HEK293 (cell line): ENCODE results near the gene TMCC2.

Experiments used
- ELK4 ChIP-seq: IDR thresholded peaks from 2 replicates; pipeline ENCODE4 v1.6.1; 2011; ENCODE audit warnings: mild to moderate bottlenecking, low read depth, low read length, borderline replicate concordance
- GLI4 ChIP-seq: fragments of 450-650 bp; formaldehyde crosslinking; IDR thresholded peaks from 2 replicates; pipeline ENCODE4 v1.5.1; 2016; ENCODE audit warnings: missing biosample characterization, missing genetic modification characterization
- HOXD13 ChIP-seq: sonication (generic); formaldehyde crosslinking; IDR thresholded peaks from 2 replicates; pipeline ENCODE4 v1.8.0; 2022; ENCODE audit warnings: missing genetic modification reagents, borderline replicate concordance
- KLF1 ChIP-seq: fragments of 450-650 bp; formaldehyde crosslinking; IDR thresholded peaks from 2 replicates; pipeline ENCODE4 v1.5.1; 2016; ENCODE audit warnings: missing biosample characterization, missing genetic modification characterization
- MEIS1 ChIP-seq: sonication (generic); formaldehyde crosslinking; IDR thresholded peaks from 2 replicates; pipeline ENCODE4 v1.8.1; 2022; ENCODE audit warnings: missing genetic modification reagents, mild to moderate bottlenecking, borderline replicate concordance
- PRDM4 ChIP-seq: fragments of 450-650 bp; formaldehyde crosslinking; IDR thresholded peaks from 2 replicates; pipeline ENCODE4 v1.5.1; 2017; ENCODE audit warnings: missing biosample characterization, missing genetic modification characterization
- PRDM6 ChIP-seq: fragments of 450-650 bp; formaldehyde crosslinking; IDR thresholded peaks from 2 replicates; pipeline ENCODE4 v1.5.1; 2017; ENCODE audit warnings: missing biosample characterization, missing genetic modification characterization
- REST ChIP-seq: fragments of 450-650 bp; formaldehyde crosslinking; IDR thresholded peaks from 2 replicates; pipeline ENCODE4 v1.5.1; 2016; ENCODE audit warnings: missing biosample characterization, missing genetic modification characterization
- SCRT1 ChIP-seq: fragments of 450-650 bp; formaldehyde crosslinking; IDR thresholded peaks from 2 replicates; pipeline ENCODE4 v1.5.1; 2016; ENCODE audit warnings: missing biosample characterization, missing genetic modification characterization, borderline replicate concordance
- SP3 ChIP-seq: fragments of 450-650 bp; formaldehyde crosslinking; IDR thresholded peaks from 2 replicates; pipeline ENCODE4 v1.5.1; 2016; ENCODE audit warnings: missing biosample characterization, missing genetic modification characterization
- ZEB2 ChIP-seq: fragments of 450-650 bp; formaldehyde crosslinking; IDR thresholded peaks from 2 replicates; pipeline ENCODE4 v1.5.1; 2016; ENCODE audit warnings: missing biosample characterization, missing genetic modification characterization
- ZNF140 ChIP-seq: fragments of 450-650 bp; formaldehyde crosslinking; IDR thresholded peaks from 2 replicates; pipeline ENCODE4 v1.5.1; 2016; ENCODE audit warnings: missing biosample characterization, missing genetic modification characterization
- ZNF157 ChIP-seq: fragments of 450-650 bp; formaldehyde crosslinking; IDR thresholded peaks from 2 replicates; pipeline ENCODE4 v1.5.1; 2016; ENCODE audit warnings: missing biosample characterization, missing genetic modification characterization
- ZNF184 ChIP-seq: fragments of 450-650 bp; IDR thresholded peaks from 2 replicates; pipeline ENCODE4 v1.5.1; 2018; ENCODE audit warnings: missing biosample characterization, mild to moderate bottlenecking, missing genetic modification characterization
- ZNF211 ChIP-seq: fragments of 450-650 bp; formaldehyde crosslinking; IDR thresholded peaks from 2 replicates; pipeline ENCODE4 v1.5.1; 2016; ENCODE audit warnings: low read depth, missing biosample characterization, missing genetic modification characterization
- ZNF223 ChIP-seq: fragments of 450-650 bp; formaldehyde crosslinking; IDR thresholded peaks from 2 replicates; pipeline ENCODE4 v1.5.1; 2016; ENCODE audit warnings: missing biosample characterization, missing genetic modification characterization
- ZNF341 ChIP-seq: fragments of 450-650 bp; formaldehyde crosslinking; IDR thresholded peaks from 2 replicates; pipeline ENCODE4; 2016; ENCODE audit warnings: low read depth, missing biosample characterization, missing genetic modification characterization
- ZNF398 ChIP-seq: fragments of 450-650 bp; formaldehyde crosslinking; IDR thresholded peaks from 2 replicates; pipeline ENCODE4 v1.5.1; 2017; ENCODE audit warnings: missing biosample characterization, missing genetic modification characterization
- ZNF473 ChIP-seq: fragments of 450-650 bp; formaldehyde crosslinking; IDR thresholded peaks from 2 replicates; pipeline ENCODE4 v1.5.1; 2017; ENCODE audit warnings: missing biosample characterization, missing genetic modification characterization
- ZNF596 ChIP-seq: fragments of 450-650 bp; IDR thresholded peaks from 2 replicates; pipeline ENCODE4 v1.5.0; 2018; ENCODE audit warnings: missing biosample characterization, mild to moderate bottlenecking, missing genetic modification characterization, moderate library complexity
- ZNF600 ChIP-seq: fragments of 450-650 bp; formaldehyde crosslinking; IDR thresholded peaks from 2 replicates; pipeline ENCODE4 v1.5.1; 2016; ENCODE audit warnings: missing biosample characterization, missing genetic modification characterization
- ZNF621 ChIP-seq: fragments of 450-650 bp; formaldehyde crosslinking; IDR thresholded peaks from 2 replicates; pipeline ENCODE4 v1.5.1; 2017; ENCODE audit warnings: missing biosample characterization, missing genetic modification characterization
- ZNF701 ChIP-seq: fragments of 450-650 bp; formaldehyde crosslinking; IDR thresholded peaks from 2 replicates; pipeline ENCODE4 v1.5.1; 2016; ENCODE audit warnings: missing biosample characterization, missing genetic modification characterization
- ZNF704 ChIP-seq: fragments of 450-650 bp; formaldehyde crosslinking; IDR thresholded peaks from 2 replicates; pipeline ENCODE4 v1.5.1; 2016; ENCODE audit warnings: missing biosample characterization, missing genetic modification characterization
- ZSCAN16 ChIP-seq: fragments of 450-650 bp; formaldehyde crosslinking; IDR thresholded peaks from 2 replicates; pipeline ENCODE4 v1.5.1; 2016; ENCODE audit warnings: missing biosample characterization, missing genetic modification characterization
- ZSCAN18 ChIP-seq: fragments of 450-650 bp; formaldehyde crosslinking; IDR thresholded peaks from 2 replicates; pipeline ENCODE4 v1.5.1; 2016; ENCODE audit warnings: missing biosample characterization, missing genetic modification characterization

Gene TMCC2

GRCh38 chr1:205284420-205285144 lies 56.8 kb downstream of the TMCC2 start (continued):
- TF ChIP-seq ZNF211 (tag by site-specific recombination) (no peak), ZEB2 (tag by site-specific recombination) (0 out of 2 replicates have a peak, but pooled peaks have one; percentile 50), ZNF701 (no peak), ZNF157 (tag by site-specific recombination) (no peak), ZSCAN16 (tag by site-specific recombination) (no peak), ZNF398 (tag by site-specific recombination) (peak; percentile 95), ZNF184 (0 out of 2 replicates have a peak, but pooled peaks have one; percentile 31), HOXD13 (no peak), ZNF473 (tag by site-specific recombination) (no peak), GLI4 (tag by site-specific recombination) (no peak), ZNF223 (tag by site-specific recombination) (no peak), ZNF621 (no peak), MEIS1 (CRISPR knock-in tag) (no peak), ELK4 (no peak), ZNF341 (tag by site-specific recombination) (peak; percentile 39; the same call in 1 of the 2 replicates), SP3 (tag by site-specific recombination) (no peak), ZNF140 (tag by site-specific recombination) (no peak), SCRT1 (tag by site-specific recombination) (no peak), PRDM4 (tag by site-specific recombination) (no peak), ZSCAN18 (tag by site-specific recombination) (no peak), ZNF600 (tag by site-specific recombination) (peak; percentile 81), ZNF704 (tag by site-specific recombination) (no peak), PRDM6 (tag by site-specific recombination) (no peak), ZNF596 (tag by site-specific recombination) (no peak), KLF1 (tag by site-specific recombination) (peak; percentile 51; the same call in 1 of the 2 replicates), REST (tag by site-specific recombination) (no peak)
